ENCODE results near the gene PCDH11Y. TPM values are rescaled to one million over a fixed set of nuclear protein-coding genes. Genes with fewer than 3 reads are reported as not detected.
"Not testable (repeated sequence)": the region's sequence is repeated elsewhere in the genome, so short reads cannot be mapped to it uniquely, and the experiment has no call there.

The PCDH11Y gene
- not detected for total RNA-seq (2021; ENCODE audit: unreplicated experiment)
- polyA plus RNA-seq (2012): not detected in 2 replicates
- percentile 1 among the genes with signal in this experiment for Bru-seq, nascent RNA
- BruChase-seq, experiment 1, labeled RNA remaining after a 6-hour chase: percentile 1 among the genes with signal in this experiment
- BruChase-seq, experiment 2, labeled RNA remaining after a 2-hour chase: percentile 1 among the genes with signal in this experiment
- long read RNA-seq: 0 reads

- intact Hi-C loops (cut with micrococcal nuclease); RAD21 ChIA-PET (ENCODE audit: low non-redundant PET in 1 of 2, low total read pairs in 2 of 2, uncharacterized antibody in 2 of 2, unreplicated experiment in 2 of 2); ATAC-seq: not testable (repeated sequence)
These were observed at the start of gene PCDH11Y for GRCh38 chrY:5000057-5000456. Gene PCDH11Y (plus strand): TSS chrY:5000296. CDS start chrY:5057100, 56,804 bp downstream.

GRCh38 chrY:4967894-4968293 lies 32.2 kb upstream of the PCDH11Y start:
- H3K4me1 ChIP-seq (ENCODE audit: control insufficient read depth in 1 of 2, insufficient read depth in 2 of 2, low read length in 2 of 2); H3K9me2 ChIP-seq (ENCODE audit: insufficient read depth); H3K36me3 ChIP-seq (ENCODE audit: control insufficient read depth in 1 of 2, insufficient read depth in 2 of 2, low read length in 2 of 2); RAD21 ChIA-PET (ENCODE audit: low non-redundant PET in 1 of 2, low total read pairs in 2 of 2, uncharacterized antibody in 2 of 2, unreplicated experiment in 2 of 2); H3K79me2 ChIP-seq (ENCODE audit: insufficient read depth, low read length); DNase-seq (ENCODE audit: low read depth, low spot score); ATAC-seq; BruUV-seq (replicated peaks); H2AFZ ChIP-seq (ENCODE audit: low read depth, low read length, poor library complexity, severe bottlenecking); CTCF ChIA-PET; H3K4me2 ChIP-seq (ENCODE audit: low read length); H3K9me3 ChIP-seq (ENCODE audit: control insufficient read depth in 1 of 2, insufficient read depth in 1 of 2, low read depth in 1 of 2, low read length in 2 of 2); POLR2A ChIA-PET; H4K20me1 ChIP-seq (ENCODE audit: insufficient read depth); H3K4me3 ChIP-seq (replicated peaks in 1 of 2; ENCODE audit: low read depth in 1 of 2, low read length in 2 of 2); H3K27ac ChIP-seq (ENCODE audit: low read depth, low read length); intact Hi-C loops (cut with micrococcal nuclease); H3K27me3 ChIP-seq (ENCODE audit: insufficient read depth, low read length); H3K9ac ChIP-seq (ENCODE audit: low read length): not testable (repeated sequence)

More at GRCh38 chrY:5000057-5000456, at the start of gene PCDH11Y:
- H3K36me3 ChIP-seq (ENCODE audit: control insufficient read depth in 1 of 2, insufficient read depth in 2 of 2, low read length in 2 of 2); H3K79me2 ChIP-seq (ENCODE audit: insufficient read depth, low read length); H3K4me3 ChIP-seq (replicated peaks in 1 of 2; ENCODE audit: low read depth in 1 of 2, low read length in 2 of 2); H4K20me1 ChIP-seq (ENCODE audit: insufficient read depth); DNase-seq (ENCODE audit: low read depth, low spot score); BruUV-seq (replicated peaks); CTCF ChIA-PET; H3K9me2 ChIP-seq (ENCODE audit: insufficient read depth); H3K27me3 ChIP-seq (ENCODE audit: insufficient read depth, low read length); H3K4me2 ChIP-seq (ENCODE audit: low read length); H3K27ac ChIP-seq (ENCODE audit: low read depth, low read length); H3K9ac ChIP-seq (ENCODE audit: low read length); H3K4me1 ChIP-seq (ENCODE audit: control insufficient read depth in 1 of 2, insufficient read depth in 2 of 2, low read length in 2 of 2); H3K9me3 ChIP-seq (ENCODE audit: control insufficient read depth in 1 of 2, insufficient read depth in 1 of 2, low read depth in 1 of 2, low read length in 2 of 2); H2AFZ ChIP-seq (ENCODE audit: low read depth, low read length, poor library complexity, severe bottlenecking); POLR2A ChIA-PET: not testable (repeated sequence)

- ATAC-seq: not testable (repeated sequence)
These were observed 8.2 kb upstream of the PCDH11Y start for GRCh38 chrY:4991743-4992400.

GRCh38 chrY:4994892-4995291 lies 5.2 kb upstream of the PCDH11Y start:
- H3K4me2 ChIP-seq (ENCODE audit: low read length); BruUV-seq (replicated peaks); RAD21 ChIA-PET (ENCODE audit: low non-redundant PET in 1 of 2, low total read pairs in 2 of 2, uncharacterized antibody in 2 of 2, unreplicated experiment in 2 of 2); H3K4me1 ChIP-seq (ENCODE audit: control insufficient read depth in 1 of 2, insufficient read depth in 2 of 2, low read length in 2 of 2); H3K9ac ChIP-seq (ENCODE audit: low read length); intact Hi-C loops (cut with micrococcal nuclease); H4K20me1 ChIP-seq (ENCODE audit: insufficient read depth); H2AFZ ChIP-seq (ENCODE audit: low read depth, low read length, poor library complexity, severe bottlenecking); H3K9me3 ChIP-seq (ENCODE audit: control insufficient read depth in 1 of 2, insufficient read depth in 1 of 2, low read depth in 1 of 2, low read length in 2 of 2); H3K27ac ChIP-seq (ENCODE audit: low read depth, low read length); H3K9me2 ChIP-seq (ENCODE audit: insufficient read depth); POLR2A ChIA-PET; CTCF ChIA-PET; H3K27me3 ChIP-seq (ENCODE audit: insufficient read depth, low read length); H3K36me3 ChIP-seq (ENCODE audit: control insufficient read depth in 1 of 2, insufficient read depth in 2 of 2, low read length in 2 of 2); ATAC-seq; DNase-seq (ENCODE audit: low read depth, low spot score); H3K79me2 ChIP-seq (ENCODE audit: insufficient read depth, low read length); H3K4me3 ChIP-seq (replicated peaks in 1 of 2; ENCODE audit: low read depth in 1 of 2, low read length in 2 of 2): not testable (repeated sequence)

More at GRCh38 chrY:4991743-4992400, 8.2 kb upstream of the PCDH11Y start:
- POLR2A ChIA-PET; H3K27ac ChIP-seq (ENCODE audit: low read depth, low read length); H3K27me3 ChIP-seq (ENCODE audit: insufficient read depth, low read length); H3K9ac ChIP-seq (ENCODE audit: low read length); BruUV-seq (replicated peaks); H3K4me1 ChIP-seq (ENCODE audit: control insufficient read depth in 1 of 2, insufficient read depth in 2 of 2, low read length in 2 of 2); CTCF ChIA-PET; DNase-seq (ENCODE audit: low read depth, low spot score); H3K4me2 ChIP-seq (ENCODE audit: low read length); H2AFZ ChIP-seq (ENCODE audit: low read depth, low read length, poor library complexity, severe bottlenecking); RAD21 ChIA-PET (ENCODE audit: low non-redundant PET in 1 of 2, low total read pairs in 2 of 2, uncharacterized antibody in 2 of 2, unreplicated experiment in 2 of 2); H3K9me3 ChIP-seq (ENCODE audit: control insufficient read depth in 1 of 2, insufficient read depth in 1 of 2, low read depth in 1 of 2, low read length in 2 of 2); H3K36me3 ChIP-seq (ENCODE audit: control insufficient read depth in 1 of 2, insufficient read depth in 2 of 2, low read length in 2 of 2); H3K79me2 ChIP-seq (ENCODE audit: insufficient read depth, low read length); H3K4me3 ChIP-seq (replicated peaks in 1 of 2; ENCODE audit: low read depth in 1 of 2, low read length in 2 of 2); intact Hi-C loops (cut with micrococcal nuclease); H4K20me1 ChIP-seq (ENCODE audit: insufficient read depth); H3K9me2 ChIP-seq (ENCODE audit: insufficient read depth): not testable (repeated sequence)

Data from HCT116 (cell line).